Endodermal cell (in vitro differentiated cells): ENCODE results near the gene TRMT2A. TPM values are rescaled to one million over a fixed set of nuclear protein-coding genes. Genes with fewer than 3 reads are reported as not detected.

ENCODE experiments used
- DNase-seq: peaks from one replicate; pipeline ENCODE4 v3.0.0-alpha.2; 2017
- H3K27ac ChIP-seq: 2 replicates; pipeline ENCODE4 v1.5.1; 2013; ENCODE audit warnings: mild to moderate bottlenecking, low read depth, low read length, moderate library complexity
- H3K27me3 ChIP-seq: 2 replicates; pipeline ENCODE4 v1.6.1; 2013; ENCODE audit warnings: mild to moderate bottlenecking, low read length, moderate library complexity; ENCODE audit not compliant: insufficient read depth, control insufficient read depth, poor library complexity, severe bottlenecking
- H3K36me3 ChIP-seq: 2 replicates; pipeline ENCODE4 v1.7.0; 2013; ENCODE audit warnings: mild to moderate bottlenecking, low read length, moderate library complexity; ENCODE audit not compliant: control insufficient read depth, insufficient read depth
- H3K4me1 ChIP-seq: one replicate; pipeline ENCODE4 v1.7.0; 2013; ENCODE audit warnings: low read length; ENCODE audit not compliant: control insufficient read depth, insufficient read depth
- H3K4me3 ChIP-seq: 2 replicates; pipeline ENCODE4 v1.5.1; 2013; ENCODE audit warnings: mild to moderate bottlenecking, low read length, moderate library complexity
- H3K9ac ChIP-seq: 2 replicates; pipeline ENCODE4 v1.6.1; 2013; ENCODE audit warnings: mild to moderate bottlenecking, low read length, moderate library complexity; ENCODE audit not compliant: poor library complexity, severe bottlenecking; ENCODE audit errors: extremely low read depth
- H3K9me3 ChIP-seq: 2 replicates; pipeline ENCODE4 v1.6.1; 2013; ENCODE audit warnings: mild to moderate bottlenecking, low read length, moderate library complexity; ENCODE audit not compliant: control insufficient read depth
- H3K27ac Mint-ChIP-seq: 2 replicates; pipeline ENCODE4 v1.8.0; 2020; ENCODE audit warnings: mixed read lengths
- H3K27me3 Mint-ChIP-seq: 2 replicates; pipeline ENCODE4 v1.8.0; 2021; ENCODE audit warnings: mild to moderate bottlenecking, mixed read lengths; ENCODE audit not compliant: insufficient read depth
- H3K36me3 Mint-ChIP-seq: 2 replicates; pipeline ENCODE4 v1.8.0; 2020; ENCODE audit warnings: low read depth, mixed read lengths
- H3K4me1 Mint-ChIP-seq: 2 replicates; pipeline ENCODE4 v1.8.0; 2020; ENCODE audit warnings: mixed read lengths
- H3K4me3 Mint-ChIP-seq: 2 replicates; pipeline ENCODE4 v1.8.0; 2020; ENCODE audit warnings: mild to moderate bottlenecking, moderate library complexity, mixed read lengths
- H3K9me3 Mint-ChIP-seq: 2 replicates; pipeline ENCODE4 v1.8.0; 2020; ENCODE audit warnings: mild to moderate bottlenecking, mixed read lengths
- WGBS, 2 experiments: methylation state at CpG; one replicate each; pipeline versions ENCODE4 v1.1.5 to v1.1.7; 2013; ENCODE audit warnings: missing lambda C conversion rate in 2 of 2, mixed read lengths in 1 of 2; ENCODE audit not compliant: insufficient coverage in 1 of 2, insufficient read length in 1 of 2; 5-methylcytosine and 5-hydroxymethylcytosine counted together
- total RNA-seq, 2 donors: library from RNA; stranded (reverse); fragmentation: NEBNext Ultra II Directional in 1 of 2; extraction: Animal tissue kit (Norgen Biotek cat#: 25700) in 1 of 2; gene quantifications; 2 replicates in 1 of 2; 3 replicates in 1 of 2; pipeline ENCODE4 v1.2.1, GENCODE V29; 2021
- TF ChIP-seq, protein P1 (sequence below): fragments of 200-600 bp; sonication (generic); conservative IDR thresholded peaks from 2 replicates; pipeline ENCODE4 v1.5.0; 2021; ENCODE audit warnings: antibody characterized with exemption, mild to moderate bottlenecking

TRMT2A gene
- total RNA-seq, 2 donors from 2014 or later, result 45.6 to 55.2 TPM

DNA sequence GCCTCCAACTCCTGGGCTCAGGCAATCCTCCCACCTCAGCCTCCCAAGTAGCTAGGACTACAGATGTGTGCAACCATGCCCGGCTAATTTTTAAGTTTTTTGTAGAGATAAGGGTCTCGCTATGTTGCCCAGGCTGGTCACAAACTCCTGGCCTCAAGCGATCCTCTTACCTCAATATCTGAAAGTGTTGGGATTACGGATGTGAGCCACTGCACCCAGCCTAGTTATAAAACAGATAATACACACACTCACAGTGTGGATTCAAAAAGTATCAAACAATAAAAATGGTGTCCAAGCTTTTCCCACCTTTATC lies 34.2 kb upstream of the TRMT2A start:
- Histone ChIP-seq H3K27ac (no peak overlapping the region), H3K9ac (no peak overlapping the region), H3K4me3 (no peak overlapping the region), H3K4me1 (no peaks in the 10 kb centered on the region), H3K9me3 (no peaks in the 10 kb centered on the region), H3K27me3 (no peaks in the 10 kb centered on the region), H3K36me3 (no peaks in the 10 kb centered on the region)
- DNase-seq, result no peak
- Mint-ChIP-seq H3K4me3 (no peak overlapping the region), H3K4me1 (no peaks in the 10 kb centered on the region), H3K9me3 (no peaks in the 10 kb centered on the region), H3K27me3 (no peaks in the 10 kb centered on the region), H3K36me3 (no peaks in the 10 kb centered on the region), H3K27ac (no peak overlapping the region)
- TF ChIP-seq, protein P1, sequence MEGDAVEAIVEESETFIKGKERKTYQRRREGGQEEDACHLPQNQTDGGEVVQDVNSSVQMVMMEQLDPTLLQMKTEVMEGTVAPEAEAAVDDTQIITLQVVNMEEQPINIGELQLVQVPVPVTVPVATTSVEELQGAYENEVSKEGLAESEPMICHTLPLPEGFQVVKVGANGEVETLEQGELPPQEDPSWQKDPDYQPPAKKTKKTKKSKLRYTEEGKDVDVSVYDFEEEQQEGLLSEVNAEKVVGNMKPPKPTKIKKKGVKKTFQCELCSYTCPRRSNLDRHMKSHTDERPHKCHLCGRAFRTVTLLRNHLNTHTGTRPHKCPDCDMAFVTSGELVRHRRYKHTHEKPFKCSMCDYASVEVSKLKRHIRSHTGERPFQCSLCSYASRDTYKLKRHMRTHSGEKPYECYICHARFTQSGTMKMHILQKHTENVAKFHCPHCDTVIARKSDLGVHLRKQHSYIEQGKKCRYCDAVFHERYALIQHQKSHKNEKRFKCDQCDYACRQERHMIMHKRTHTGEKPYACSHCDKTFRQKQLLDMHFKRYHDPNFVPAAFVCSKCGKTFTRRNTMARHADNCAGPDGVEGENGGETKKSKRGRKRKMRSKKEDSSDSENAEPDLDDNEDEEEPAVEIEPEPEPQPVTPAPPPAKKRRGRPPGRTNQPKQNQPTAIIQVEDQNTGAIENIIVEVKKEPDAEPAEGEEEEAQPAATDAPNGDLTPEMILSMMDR, result no peak
- 92 to 97% methylated on average over 2 to 4 of the region's 4 CpGs for WGBS, 2 experiments

DNA sequence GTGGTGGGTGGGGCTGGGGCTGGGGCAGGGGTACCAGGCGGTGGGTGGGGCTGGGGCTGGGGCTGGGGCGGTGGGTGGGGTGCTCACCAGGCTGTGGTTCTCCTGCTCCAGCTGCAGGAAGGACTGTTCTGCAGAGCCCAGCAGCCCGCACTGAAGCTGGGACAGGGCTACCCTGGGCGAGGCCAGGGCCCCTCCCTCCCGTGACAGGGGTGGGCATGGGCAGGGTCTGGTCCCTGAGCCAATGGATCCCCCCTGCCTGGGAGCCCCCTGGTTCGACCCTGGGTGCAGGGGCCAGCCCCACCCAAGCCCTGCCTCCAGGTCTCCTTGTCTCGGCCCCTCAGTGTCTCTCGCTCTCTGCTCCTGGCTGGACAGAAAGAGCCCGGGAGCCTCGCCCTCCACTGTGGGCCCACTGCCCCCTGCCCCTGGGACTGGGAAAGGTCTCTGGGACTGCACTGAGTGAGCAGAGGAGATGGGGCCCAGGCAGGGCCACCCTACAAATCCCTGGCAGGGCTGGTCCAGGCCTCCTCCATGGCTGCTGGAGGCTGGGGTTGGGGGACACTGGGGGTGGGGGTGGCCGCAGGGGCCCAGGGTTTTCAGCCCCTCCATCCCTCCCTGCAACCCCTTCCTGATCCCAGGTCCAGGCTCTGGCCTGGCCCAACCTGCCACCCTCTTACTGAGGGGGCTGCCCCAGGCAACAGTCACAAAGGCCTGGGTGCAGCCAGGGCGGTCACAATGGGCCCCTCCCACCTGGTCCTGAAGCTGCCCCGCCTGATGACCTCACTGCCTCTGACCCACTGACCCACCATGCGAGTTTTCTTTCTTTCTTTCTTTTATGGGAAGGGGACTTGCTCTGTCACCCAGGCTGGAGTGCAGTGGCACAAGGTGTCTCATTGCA lies 33.6 kb upstream of the TRMT2A start, which contains the start of gene CCDC188:
Gene CCDC188, minus strand, starts transcription at position 675 of the 895 bp plus-strand sequence. Its CDS starts 69 bp downstream, at position 606.
- TF ChIP-seq, protein P1, result no peak
- H3K27ac ChIP-seq, result no peak within 1 kb of the TSS
- no peaks in the 10 kb centered on the region for H3K4me1 ChIP-seq
- H3K9me3 ChIP-seq, result no peaks in the 10 kb centered on the region
- H3K4me1 Mint-ChIP-seq, result no peaks in the 10 kb centered on the region
- H3K27ac Mint-ChIP-seq, result no peak within 1 kb of the TSS
- no peaks in the 10 kb centered on the region for H3K36me3 ChIP-seq
- no peak within 1 kb of the TSS for H3K9ac ChIP-seq
- no peaks in the 10 kb centered on the region for H3K27me3 ChIP-seq
- no peaks in the 10 kb centered on the region for H3K27me3 Mint-ChIP-seq
- WGBS, 2 experiments, result 85 to 91% methylated on average over 5 to 13 of the region's 14 CpGs
- no peak for DNase-seq
- H3K4me3 ChIP-seq, result no peak within 1 kb of the TSS
- no peak within 1 kb of the TSS for H3K4me3 Mint-ChIP-seq
- H3K36me3 Mint-ChIP-seq, result no peaks in the 10 kb centered on the region
- H3K9me3 Mint-ChIP-seq, result no peaks in the 10 kb centered on the region

DNA sequence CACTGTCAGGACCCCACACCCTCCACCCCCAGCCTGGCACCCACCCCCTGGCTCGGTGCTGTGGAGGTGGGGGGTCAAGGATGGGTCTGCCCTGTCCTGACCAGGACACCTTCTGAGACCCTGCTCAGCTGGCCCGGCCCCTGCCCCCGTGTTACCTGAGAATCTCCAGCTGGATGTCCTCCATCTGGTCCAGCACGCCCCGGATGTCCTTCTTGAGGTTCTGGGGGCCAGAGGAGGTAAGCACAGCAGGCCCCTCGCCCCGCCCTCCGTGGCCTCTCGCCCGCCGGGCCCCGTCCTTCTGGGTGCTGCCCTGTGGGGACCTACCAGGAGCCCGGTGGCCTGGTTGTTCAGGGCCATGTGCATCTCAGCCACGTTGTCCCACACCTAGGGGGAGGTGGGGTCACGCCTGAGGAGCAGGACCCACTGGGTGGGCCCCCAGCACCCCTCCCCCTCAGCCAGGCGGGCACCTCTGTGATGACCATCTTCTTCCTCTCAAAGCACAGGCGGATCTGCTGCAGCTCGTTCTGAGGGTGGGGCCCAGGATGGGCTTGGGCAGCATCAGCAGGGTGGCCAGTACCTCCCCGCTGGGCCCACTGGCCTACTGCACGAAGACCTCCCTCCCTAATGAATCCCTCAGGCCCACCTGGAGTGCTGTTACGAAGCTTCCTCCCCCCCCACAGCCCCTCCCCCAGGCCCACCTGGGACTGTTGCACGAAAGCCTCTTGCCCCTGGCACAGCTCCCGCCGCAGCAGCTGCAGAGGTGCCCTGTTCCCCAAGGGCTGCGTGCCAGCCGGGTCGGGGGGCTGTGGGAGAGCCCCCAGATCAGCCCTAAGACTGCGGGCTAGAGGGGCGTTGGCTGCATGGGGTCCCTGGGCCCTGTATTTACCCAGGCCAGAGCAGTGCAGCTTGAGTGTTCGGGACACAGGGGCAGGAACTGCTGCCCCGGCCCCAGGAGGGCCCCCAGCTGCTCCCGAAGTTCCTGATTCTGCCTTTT lies 32.5 kb upstream of the TRMT2A start:
- H3K36me3 Mint-ChIP-seq, result no peaks in the 10 kb centered on the region
- TF ChIP-seq, protein P1, result no peak
- Histone ChIP-seq H3K9ac (no peak overlapping the region), H3K9me3 (no peaks in the 10 kb centered on the region), H3K27me3 (no peaks in the 10 kb centered on the region), H3K36me3 (no peaks in the 10 kb centered on the region), H3K4me3 (no peak overlapping the region), H3K4me1 (no peaks in the 10 kb centered on the region), H3K27ac (no peak overlapping the region)
- H3K4me3 Mint-ChIP-seq, result no peak overlapping the region
- no peaks in the 10 kb centered on the region for H3K9me3 Mint-ChIP-seq
- DNase-seq, result no peak
- H3K4me1 Mint-ChIP-seq, result no peaks in the 10 kb centered on the region
- no peaks in the 10 kb centered on the region for H3K27me3 Mint-ChIP-seq
- H3K27ac Mint-ChIP-seq, result no peak overlapping the region
- WGBS, 2 experiments, result 91 to 92% methylated on average over 8 to 32 of the region's 32 CpGs
